K562 (cell line): ENCODE results near the gene SEC22C. TPM values are rescaled to one million over a fixed set of nuclear protein-coding genes. Genes with fewer than 3 reads are reported as not detected.
A peak's percentile ranks its signal among the peaks of the same experiment; 100 is the strongest.

ENCODE experiments used
- BRD9 ChIP-seq: fragments of 450-650 bp; IDR thresholded peaks from 2 replicates; pipeline ENCODE4 v1.6.1; 2018; ENCODE audit warnings: low read depth; ENCODE audit not compliant: partially characterized antibody
- CAMTA2 ChIP-seq: fragments of 250-450 bp; sonication (Bioruptor Pico); conservative IDR thresholded peaks from 2 replicates; pipeline ENCODE4 v1.5.1; 2022
- CCNT2 ChIP-seq: IDR thresholded peaks from 2 replicates; pipeline ENCODE4 v1.6.1; 2011; ENCODE audit warnings: borderline replicate concordance, low read depth, mild to moderate bottlenecking, moderate library complexity, mixed read lengths, low read length; ENCODE audit not compliant: insufficient read length; ENCODE audit errors: extremely low read depth
- CTBP1 ChIP-seq: fragments of 450-650 bp; IDR thresholded peaks from 2 replicates; pipeline ENCODE4 v1.6.1; 2016; ENCODE audit warnings: borderline replicate concordance
- CTCF ChIP-seq, 3 experiments: IDR thresholded peaks in 2 of 3; conservative IDR thresholded peaks in 1 of 3; 2 replicates each; pipeline ENCODE4 v1.5.1; 2011 to 2012; ENCODE audit warnings: low read length in 3 of 3, mild to moderate bottlenecking in 3 of 3, control low read depth in 2 of 3, improper control_type of control experiment in 1 of 3, inconsistent platforms in 1 of 3, low read depth in 1 of 3, mixed read lengths in 1 of 3, moderate library complexity in 1 of 3; ENCODE audit not compliant: insufficient read depth in 2 of 3
- ELF1 ChIP-seq: fragments of 200-800 bp; sonication (Bioruptor generic); IDR thresholded peaks from 2 replicates; pipeline ENCODE4 v1.6.1; 2016; ENCODE audit warnings: missing genetic modification characterization, missing compliant biosample characterization
- FUS ChIP-seq: fragments of 200-400 bp; formaldehyde crosslinking; optimal IDR thresholded peaks from 2 replicates; pipeline ENCODE3; 2017; ENCODE audit warnings: low read depth, low read length
- GABPB2 ChIP-seq: fragments of 250-450 bp; sonication (Bioruptor Pico); conservative IDR thresholded peaks from 2 replicates; pipeline ENCODE4 v1.5.1; 2021; ENCODE audit warnings: mild to moderate bottlenecking
- HOXB6 ChIP-seq: fragments of 250-450 bp; sonication (Bioruptor Pico); IDR thresholded peaks from 2 replicates; pipeline ENCODE4 v1.5.1; 2022; ENCODE audit warnings: mild to moderate bottlenecking, borderline replicate concordance
- MEF2D ChIP-seq: conservative IDR thresholded peaks from 2 replicates; pipeline ENCODE4 v1.6.1; 2016; ENCODE audit warnings: low read depth, missing genetic modification characterization, missing compliant biosample characterization
- NFIC ChIP-seq: fragments of 450-650 bp; IDR thresholded peaks from 2 replicates; pipeline ENCODE4 v1.6.1; 2017; ENCODE audit warnings: mild to moderate bottlenecking, inconsistent platforms
- NR2C2 ChIP-seq, 2 experiments: fragments of 200-800 bp in 1 of 2; sonication (Bioruptor generic) in 1 of 2; sonication (generic) in 1 of 2; formaldehyde crosslinking in 1 of 2; IDR thresholded peaks; 2 replicates each; pipeline versions ENCODE4 v1.6.1 to v1.8.0; 2016 to 2022; ENCODE audit warnings: mild to moderate bottlenecking in 1 of 2, missing compliant biosample characterization in 1 of 2, missing genetic modification characterization in 1 of 2, missing genetic modification reagents in 1 of 2
- RAD21 ChIP-seq, 2 experiments: fragments of 250-450 bp in 1 of 2; fragments of 450-650 bp in 1 of 2; sonication (Bioruptor Pico) in 1 of 2; formaldehyde crosslinking in 1 of 2; IDR thresholded peaks in 1 of 2; conservative IDR thresholded peaks in 1 of 2; 2 replicates each; pipeline versions ENCODE4 v1.4.0 to v1.8.0; 2020 to 2022; ENCODE audit warnings: mild to moderate bottlenecking in 2 of 2, moderate library complexity in 1 of 2
- RCOR1 ChIP-seq, 2 experiments: IDR thresholded peaks; 2 replicates each; pipeline ENCODE4 v1.6.1; 2012; ENCODE audit warnings: low read depth in 2 of 2, low read length in 2 of 2, borderline replicate concordance in 1 of 2, improper control_type of control experiment in 1 of 2
- SAP30 ChIP-seq: fragments of 200-600 bp; sonication (generic); IDR thresholded peaks from 2 replicates; pipeline ENCODE4 v1.6.1; 2012; ENCODE audit warnings: borderline replicate concordance, low read depth, mild to moderate bottlenecking, moderate library complexity, low read length, control low read depth, inconsistent platforms; ENCODE audit not compliant: insufficient read depth, poor library complexity, severe bottlenecking
- SIN3B ChIP-seq: fragments of 450-650 bp; IDR thresholded peaks from 2 replicates; pipeline ENCODE4 v1.6.1; 2017; ENCODE audit warnings: low read depth, mild to moderate bottlenecking, moderate library complexity
- SP1 ChIP-seq: sonication (generic); formaldehyde crosslinking; IDR thresholded peaks from 2 replicates; pipeline ENCODE4 v1.8.1; 2022; ENCODE audit warnings: mild to moderate bottlenecking, missing genetic modification reagents
- TSHZ1 ChIP-seq: fragments of 250-450 bp; sonication (Bioruptor Pico); IDR thresholded peaks from 2 replicates; pipeline ENCODE4 v1.4.0; 2020; ENCODE audit warnings: mild to moderate bottlenecking, moderate library complexity
- ZNF282 ChIP-seq: sonication (generic); formaldehyde crosslinking; IDR thresholded peaks from 2 replicates; pipeline ENCODE4 v1.8.1; 2023; ENCODE audit warnings: missing genetic modification reagents
- ZNF589 ChIP-seq: fragments of 200-800 bp; sonication (Bioruptor generic); IDR thresholded peaks from 2 replicates; pipeline ENCODE4 v1.6.1; 2016; ENCODE audit warnings: low read depth, missing genetic modification characterization, missing compliant biosample characterization
- ZNF764 ChIP-seq: fragments of 250-450 bp; sonication (Bioruptor Pico); IDR thresholded peaks from 2 replicates; pipeline ENCODE4 v1.4.0; 2020; ENCODE audit warnings: low read depth, mild to moderate bottlenecking, moderate library complexity
- polyA plus RNA-seq, 8 experiments: library from polyadenylated mRNA; depleted of rRNA in 4 of 8; stranded (reverse) in 5 of 8; unstranded in 3 of 8; fragments of >200 nt; fragmentation: Nextera tagmentation in 2 of 8; fragmentation: Illumina TruSeq in 1 of 8; extraction: Ambion mirVana in 2 of 8; extraction: Trizol in 1 of 8; gene quantifications; 2 replicates each; pipeline versions ENCODE4 v1.2.1 to v1.2.3, GENCODE V29; 2011 to 2014; ENCODE audit warnings: inconsistent platforms in 1 of 8, missing spikeins in 1 of 8
- total RNA-seq, 7 experiments: library from RNA; depleted of rRNA in 6 of 7; stranded (reverse); fragments of >200 nt in 6 of 7; fragmentation: Illumina TruSeq in 2 of 7; extraction: Trizol in 2 of 7; gene quantifications; 2 replicates each; pipeline versions ENCODE4 v1.2.1 to v1.2.3, GENCODE V29; 2011 to 2021; ENCODE audit warnings: low replicate concordance in 1 of 7

Gene SEC22C
- total and polyA plus RNA-seq, 9 of the 15 experiments (the other 6 are each of a cell fraction or from before 2014, with no cell fraction given) = 35.6 to 68.4 (median 50.7) TPM

GRCh38 chr3:42572278-42572677, 9.5 kb downstream of the SEC22C start (continued):
- TF ChIP-seq ZNF589 (CRISPR knock-in tag) (no peak), CTBP1 (0 out of 2 replicates have a peak, but pooled peaks have one; percentile 26), ZNF764 (CRISPR knock-in tag) (no peak), NR2C2 (CRISPR knock-in tag; IDR thresholded peaks at IDR 0.05) (no peak), NR2C2 (tag; IDR thresholded peaks at IDR 0.05) (no peak), SIN3B (no peak), SP1 (CRISPR knock-in tag) (no peak), ELF1 (tag) (no peak), FUS (no peak), BRD9 (no peak), TSHZ1 (CRISPR knock-in tag) (no peak), ZNF282 (CRISPR knock-in tag) (no peak), RCOR1 (IDR thresholded peaks at IDR 0.05; ENCODE audit: borderline replicate concordance in 1 of 2, low read depth in 2 of 2, low read length in 2 of 2) (peak in 1 of 2 experiments; percentile 61; a peak in 1 of 4 replicates), MEF2D (tag) (no peak), RAD21 (CRISPR knock-in tag; conservative IDR thresholded peaks at IDR 0.05 in 1 of 2, IDR thresholded peaks at IDR 0.05 in 1 of 2) (peak; percentile 53 to 83), HOXB6 (CRISPR knock-in tag) (no peak), CCNT2 (no peak), CTCF (IDR thresholded peaks at IDR 0.05 in 2 of 3, conservative IDR thresholded peaks at IDR 0.05 in 1 of 3; ENCODE audit: insufficient read depth in 2 of 3, low read depth in 1 of 3, low read length in 3 of 3) (peak; percentile 84 to 88 (median 86)), CAMTA2 (no peak), GABPB2 (CRISPR knock-in tag) (no peak), SAP30 (no peak), NFIC (no peak)
